Spinal cord (tissue), 10 donors: ENCODE data around the gene HKDC1. TPM values are rescaled to one million over a fixed set of nuclear protein-coding genes. Genes with fewer than 3 reads are reported as not detected.

Experiments
- DNase-seq, 6 donors: peaks; one replicate each; pipeline versions ENCODE4 v3.0.0 to v3.0.0-alpha.2; 2013 to 2015; ENCODE audit warnings: low spot score in 6 of 6, low read depth in 4 of 6
- H3K27ac ChIP-seq: one replicate; pipeline ENCODE4 v1.5.1; 2013; ENCODE audit warnings: low read depth, low read length, control low read depth
- H3K27me3 ChIP-seq: one replicate; pipeline ENCODE4 v1.6.1; 2013; ENCODE audit warnings: low read length; ENCODE audit not compliant: control insufficient read depth, insufficient read depth
- H3K36me3 ChIP-seq: one replicate; pipeline ENCODE4 v1.6.1; 2013; ENCODE audit warnings: low read length; ENCODE audit not compliant: control insufficient read depth, insufficient read depth
- H3K4me1 ChIP-seq: one replicate; pipeline ENCODE4 v1.6.1; 2013; ENCODE audit warnings: low read length; ENCODE audit not compliant: control insufficient read depth, insufficient read depth
- H3K4me3 ChIP-seq: one replicate; pipeline ENCODE4 v1.5.1; 2013; ENCODE audit warnings: low read depth, low read length, control low read depth
- H3K9me3 ChIP-seq: one replicate; pipeline ENCODE4 v1.6.1; 2013; ENCODE audit warnings: low read length; ENCODE audit not compliant: control insufficient read depth, insufficient read depth
- WGBS: methylation state at CpG from one replicate; pipeline ENCODE4 v1.1.5; 2013; ENCODE audit warnings: missing lambda C conversion rate; ENCODE audit not compliant: insufficient coverage; 5-methylcytosine and 5-hydroxymethylcytosine counted together
- polyA plus RNA-seq, 2 donors: library from polyadenylated mRNA; unstranded; fragments of 120-200 nt; gene quantifications; one replicate each; pipeline ENCODE4 v1.2.1, GENCODE V29; 2013; ENCODE audit not compliant: insufficient read length in 2 of 2
- total RNA-seq, 2 donors: library from RNA; depleted of rRNA in 1 of 2; stranded (reverse); fragments of 120-200 nt in 1 of 2; fragments of >200 nt in 1 of 2; gene quantifications; one replicate each; pipeline versions ENCODE4 v1.2.3 to v1.2.4, GENCODE V29; 2013 to 2014
- donor health status: healthy.

Gene HKDC1
- total and polyA plus RNA-seq, 4 donors, result 0.89 to 2.2 (median 1.7) TPM

DNA sequence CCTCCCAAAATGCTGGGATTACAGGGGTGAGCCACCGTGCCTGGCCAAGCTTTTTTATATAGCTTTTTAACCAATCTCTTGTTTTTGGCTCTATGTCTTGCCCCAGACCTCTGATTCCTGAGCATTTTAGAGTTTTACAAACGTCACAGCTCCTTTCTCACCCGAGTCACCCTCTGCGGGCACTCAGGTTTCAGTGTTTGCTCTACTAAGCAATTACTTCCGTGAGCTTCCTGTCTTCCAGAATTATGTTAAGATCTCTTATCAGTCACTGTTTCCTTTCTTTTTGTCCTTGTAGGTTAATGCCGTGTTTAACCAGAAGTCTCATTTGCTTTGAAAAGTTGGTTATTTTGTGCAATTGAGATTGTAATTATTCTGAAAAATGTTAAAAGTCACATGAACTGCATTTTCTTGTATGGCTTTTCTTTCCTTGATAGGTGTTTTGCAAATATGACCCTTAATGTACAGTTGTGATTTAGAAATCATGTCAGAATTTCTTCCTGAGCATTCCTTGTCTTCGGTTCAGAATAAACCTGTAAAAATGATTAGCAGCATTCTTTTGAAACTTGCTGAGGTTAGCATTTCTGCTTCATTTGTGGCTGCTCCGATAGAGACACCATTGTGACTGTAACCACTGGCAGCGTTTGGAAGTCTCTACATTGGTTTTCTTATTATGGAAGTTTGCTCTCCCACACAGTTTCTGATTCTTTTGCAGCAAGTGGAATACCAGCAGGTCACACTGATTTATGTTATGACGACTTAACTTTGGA is 4.5 kb upstream of the HKDC1 start:
- Histone ChIP-seq H3K27ac (no peak overlapping the region), H3K36me3 (no peaks in the 10 kb centered on the region), H3K9me3 (no peaks in the 10 kb centered on the region), H3K4me1 (no peaks in the 10 kb centered on the region), H3K4me3 (no peak overlapping the region), H3K27me3 (no peaks in the 10 kb centered on the region)
- no peak for DNase-seq
- WGBS, result 61% methylated on average over 6 of the region's 10 CpGs

- H3K27ac ChIP-seq, result no peak overlapping the region
- H3K4me3 ChIP-seq, result no peak overlapping the region
- no peaks in the 10 kb centered on the region for H3K36me3 ChIP-seq
- H3K27me3 ChIP-seq, result no peaks in the 10 kb centered on the region
- WGBS, result 97% methylated on average over 5 of the region's 11 CpGs
- DNase-seq, result no peak
- H3K9me3 ChIP-seq, result no peaks in the 10 kb centered on the region
- peaks cover 5% of the 10 kb centered on the region for H3K4me1 ChIP-seq
These were observed 3.5 kb upstream of the HKDC1 start for GRCh38 chr10:69216577-69217118.

DNA sequence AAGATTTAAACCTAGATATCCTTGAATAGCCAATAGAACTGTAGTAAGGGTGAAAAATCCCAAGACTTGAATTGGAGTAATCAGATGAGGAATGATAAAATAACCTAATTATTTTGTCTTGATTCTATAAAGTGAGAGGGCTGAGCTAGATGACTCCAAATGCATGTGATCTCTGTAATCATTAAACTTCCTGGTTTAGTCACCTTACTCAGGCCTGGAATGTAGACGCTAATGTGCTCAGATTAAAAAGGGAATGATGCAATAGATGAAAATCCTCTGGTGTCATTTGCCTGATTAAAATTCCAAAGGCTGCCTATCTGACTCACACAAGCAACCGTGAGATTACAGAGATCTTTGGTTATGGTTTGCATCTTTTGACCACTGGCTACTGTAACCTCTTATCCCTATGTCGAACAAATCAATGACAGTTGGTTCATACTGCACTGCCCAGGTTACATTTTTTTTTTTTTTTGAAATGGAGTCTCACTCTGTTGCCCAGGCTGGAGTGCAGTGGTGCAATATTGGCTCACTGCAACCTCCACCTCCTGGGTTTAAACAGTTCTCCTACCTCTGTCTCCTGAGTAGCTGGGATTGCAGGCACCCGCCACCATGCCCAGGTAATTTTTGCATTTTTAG is 2.9 kb upstream of the HKDC1 start:
- 94% methylated on average over 2 of the region's 4 CpGs for WGBS
- no peak overlapping the region for H3K27ac ChIP-seq
- H3K9me3 ChIP-seq, result no peaks in the 10 kb centered on the region
- H3K27me3 ChIP-seq, result no peaks in the 10 kb centered on the region
- no peaks in the 10 kb centered on the region for H3K36me3 ChIP-seq
- no peak for DNase-seq
- no peak overlapping the region for H3K4me3 ChIP-seq
- H3K4me1 ChIP-seq, result peaks cover 5% of the 10 kb centered on the region

DNA sequence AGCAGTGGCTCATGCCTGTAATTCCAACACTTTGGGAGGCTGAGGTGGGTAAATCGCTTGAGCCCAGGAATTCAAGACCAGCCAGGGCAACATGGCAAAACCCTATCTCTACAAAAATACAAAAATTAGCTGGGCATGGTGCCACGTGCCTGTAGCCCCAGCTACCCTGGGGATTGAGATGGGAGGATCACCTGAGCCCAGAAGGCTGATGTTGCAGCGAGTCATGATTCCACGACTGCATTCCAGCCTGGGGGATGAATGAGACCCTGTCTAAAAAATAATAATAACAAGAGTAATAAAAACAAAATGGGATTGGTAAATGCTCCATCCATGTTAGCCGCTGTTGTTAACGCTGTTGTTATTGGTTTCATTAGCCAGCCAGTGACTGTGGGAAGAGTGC is 1.3 kb upstream of the HKDC1 start:
- Histone ChIP-seq H3K4me1 (peaks cover 5% of the 10 kb centered on the region), H3K27ac (no peak overlapping the region), H3K27me3 (no peaks in the 10 kb centered on the region), H3K36me3 (no peaks in the 10 kb centered on the region), H3K9me3 (no peaks in the 10 kb centered on the region), H3K4me3 (no peak overlapping the region)
- 100% methylated on average over 2 of the region's 6 CpGs for WGBS
- DNase-seq, result no peak

DNA sequence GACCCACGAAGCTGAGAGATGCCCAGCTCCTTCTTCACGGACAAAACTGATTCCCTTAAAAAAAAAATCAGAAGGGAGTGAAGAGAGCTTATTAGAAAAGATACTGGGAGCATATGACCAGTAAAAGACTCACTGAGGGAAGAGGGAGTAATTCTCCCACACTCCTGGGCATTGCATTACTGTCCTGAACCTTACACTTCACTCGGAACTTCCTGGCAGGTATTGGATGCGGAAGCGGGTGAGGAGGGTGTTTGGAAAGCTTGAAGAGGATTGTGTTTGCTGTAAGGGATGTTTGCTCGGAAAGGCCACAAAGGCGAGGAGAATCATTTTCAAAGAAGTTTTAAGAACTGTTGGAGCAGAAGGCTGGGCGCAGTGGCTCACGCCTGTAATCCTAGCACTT is 375 bp downstream of the HKDC1 start:
- Histone ChIP-seq H3K36me3 (no peaks in the 10 kb centered on the region), H3K27ac (no peak overlapping the region), H3K4me3 (no peak overlapping the region), H3K4me1 (peaks cover 7% of the 10 kb centered on the region), H3K27me3 (no peaks in the 10 kb centered on the region), H3K9me3 (no peaks in the 10 kb centered on the region)
- WGBS, result 97% methylated on average over 7 of the region's 9 CpGs
- DNase-seq, result no peak

- Histone ChIP-seq H3K4me3 (no peak overlapping the region), H3K4me1 (peaks cover 8% of the 10 kb centered on the region), H3K27me3 (no peaks in the 10 kb centered on the region), H3K36me3 (no peaks in the 10 kb centered on the region), H3K27ac (no peak overlapping the region), H3K9me3 (no peaks in the 10 kb centered on the region)
- WGBS, result 39% methylated on average over 8 of the region's 11 CpGs
- DNase-seq, result peak in 2 of 6 donors; percentile 48 to 74
These were observed 2.3 kb downstream of the HKDC1 start for GRCh38 chr10:69222157-69223027.

DNA sequence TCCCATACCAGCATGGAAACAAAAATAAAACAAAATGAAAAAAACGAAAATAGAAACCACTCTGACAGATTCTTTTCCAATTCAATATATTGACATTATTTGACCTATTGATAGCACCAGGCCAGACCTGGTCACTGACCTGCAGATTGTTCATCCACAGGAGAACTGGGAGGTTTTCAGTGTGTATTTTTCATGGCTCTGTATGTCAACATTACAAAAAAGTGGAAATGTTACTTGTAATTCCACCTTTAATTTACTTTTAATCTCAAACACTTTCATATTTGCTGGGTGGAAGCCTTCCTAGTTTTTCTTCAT is 2.9 kb downstream of the HKDC1 start:
- WGBS, result no CpG with 5 or more reads among the region's 1 CpG
- Histone ChIP-seq H3K36me3 (no peaks in the 10 kb centered on the region), H3K9me3 (no peaks in the 10 kb centered on the region), H3K4me1 (peaks cover 8% of the 10 kb centered on the region), H3K4me3 (no peak overlapping the region), H3K27ac (no peak overlapping the region), H3K27me3 (peaks cover 3% of the 10 kb centered on the region)
- no peak for DNase-seq

- no peaks in the 10 kb centered on the region for H3K9me3 ChIP-seq
- H3K27me3 ChIP-seq, result peaks cover 3% of the 10 kb centered on the region
- H3K4me1 ChIP-seq, result peaks cover 8% of the 10 kb centered on the region
- no peak for DNase-seq
- no peak overlapping the region for H3K4me3 ChIP-seq
- 64% methylated on average over 8 of the region's 10 CpGs for WGBS
- H3K36me3 ChIP-seq, result no peaks in the 10 kb centered on the region
- no peak overlapping the region for H3K27ac ChIP-seq
These were observed 4.9 kb downstream of the HKDC1 start for GRCh38 chr10:69224862-69225657.

DNA sequence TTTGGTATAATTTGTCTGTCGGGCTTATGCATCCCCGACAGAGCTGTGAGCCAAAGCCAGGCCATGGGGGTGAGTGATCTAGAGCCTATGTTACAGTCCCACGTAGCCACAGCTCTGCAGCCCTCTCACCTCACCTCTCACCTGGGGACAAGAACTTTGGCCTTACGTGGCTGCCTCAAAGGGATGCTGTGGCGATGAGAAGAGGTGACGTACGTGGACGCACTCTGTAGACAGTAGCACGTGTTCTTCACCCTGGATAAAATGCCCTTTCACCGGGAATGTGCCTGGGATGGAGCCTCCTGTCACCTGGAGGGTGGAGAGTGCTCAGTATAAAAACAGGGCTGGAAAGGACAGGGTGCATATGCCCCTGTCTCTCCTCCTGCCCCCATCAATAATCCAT is 5.5 kb downstream of the HKDC1 start:
- 78% methylated on average over 5 of the region's 10 CpGs for WGBS
- DNase-seq, result no peak
- Histone ChIP-seq H3K4me3 (no peak overlapping the region), H3K27ac (no peak overlapping the region), H3K27me3 (peaks cover 3% of the 10 kb centered on the region), H3K9me3 (no peaks in the 10 kb centered on the region), H3K36me3 (no peaks in the 10 kb centered on the region), H3K4me1 (peaks cover 8% of the 10 kb centered on the region)
